ENCODE results near the gene TSPAN7. TPM values are rescaled to one million over a fixed set of nuclear protein-coding genes. Genes with fewer than 3 reads are reported as not detected.

Gene TSPAN7
- total RNA-seq, 1 experiment from 2014 or later, result 3.5 TPM

DNA sequence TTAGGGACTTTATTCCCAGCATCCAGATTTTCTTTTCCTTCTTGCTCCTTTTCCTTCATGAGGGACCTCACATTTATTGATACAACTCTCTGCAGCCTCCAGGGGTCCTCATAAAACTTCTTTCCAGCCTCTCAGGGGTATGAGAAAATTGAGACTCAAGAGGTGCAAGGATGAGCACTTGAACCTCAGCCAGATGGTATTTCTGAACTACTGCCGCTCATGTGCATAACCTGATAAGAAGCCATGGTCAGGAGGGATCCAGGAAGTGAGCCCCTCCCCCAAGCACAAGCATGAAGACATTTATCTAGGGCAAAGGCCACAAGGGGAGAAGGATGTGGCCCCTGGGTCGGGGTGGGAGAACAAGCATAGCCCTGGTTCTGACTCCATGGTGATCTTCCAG is 73.3 kb downstream of the TSPAN7 start:
- H2BK15ac ChIP-seq (ENCODE audit: low read depth, low read length), result no peak overlapping the region
- H3K4me1 ChIP-seq (ENCODE audit: insufficient read depth, low read length), result no peaks in the 10 kb centered on the region; the same call in 1 of the 2 replicates
- Mint-ChIP-seq H3K36me3 (ENCODE audit: insufficient read depth in 1 of 3, low read depth in 3 of 3) (no peaks in the 10 kb centered on the region; a peak in 1 of 7 replicates), H3K9me3 (peaks cover 44 to 53% of the 10 kb centered on the region in 2 experiments), H3K27me3 (ENCODE audit: low read depth) (no peaks in the 10 kb centered on the region), H3K4me3 (no peak overlapping the region), H3K27ac (no peak overlapping the region), H3K4me1 (peaks cover 3% of the 10 kb centered on the region in 2 experiments; a peak in 3 of 4 replicates)
- H3K18ac ChIP-seq (ENCODE audit: insufficient read length, low read depth, low read length), result no peak overlapping the region
- no peak overlapping the region for H2BK12ac ChIP-seq (ENCODE audit: insufficient read length, low read depth, low read length)
- H3K4me2 ChIP-seq (ENCODE audit: insufficient read depth, insufficient read length, low read length), result no peak overlapping the region
- H2BK120ac ChIP-seq (ENCODE audit: low read depth, low read length, poor library complexity, severe bottlenecking), result no peak overlapping the region
- H4K8ac ChIP-seq (replicated peaks; ENCODE audit: insufficient read length, low read depth, low read length), result no peak overlapping the region
- WGBS (ENCODE audit: extremely low coverage, insufficient read length, low lambda C conversion rate), result no CpG with 5 or more reads among the region's 2 CpGs
- H3K4ac ChIP-seq (ENCODE audit: low read depth, low read length), result no peak overlapping the region
- no peak overlapping the region for H2BK20ac ChIP-seq (ENCODE audit: low read depth, low read length, poor library complexity, severe bottlenecking)
- DNase-seq, result no peak
- H3K79me1 ChIP-seq (ENCODE audit: insufficient read depth, low read depth, low read length, poor library complexity, severe bottlenecking), result no peaks in the 10 kb centered on the region
- H3K9me3 ChIP-seq (ENCODE audit: control insufficient read depth, low read depth, low read length), result no peaks in the 10 kb centered on the region
- no peaks in the 10 kb centered on the region for H3K23me2 ChIP-seq (ENCODE audit: insufficient read length, low read depth, low read length, poor library complexity, severe bottlenecking)
- H3K14ac ChIP-seq (ENCODE audit: insufficient read depth, low read length), result no peak overlapping the region
- no peak overlapping the region for H3K9ac ChIP-seq (ENCODE audit: extremely low read depth, insufficient read length, low read length)
- TF ChIP-seq, protein P1, sequence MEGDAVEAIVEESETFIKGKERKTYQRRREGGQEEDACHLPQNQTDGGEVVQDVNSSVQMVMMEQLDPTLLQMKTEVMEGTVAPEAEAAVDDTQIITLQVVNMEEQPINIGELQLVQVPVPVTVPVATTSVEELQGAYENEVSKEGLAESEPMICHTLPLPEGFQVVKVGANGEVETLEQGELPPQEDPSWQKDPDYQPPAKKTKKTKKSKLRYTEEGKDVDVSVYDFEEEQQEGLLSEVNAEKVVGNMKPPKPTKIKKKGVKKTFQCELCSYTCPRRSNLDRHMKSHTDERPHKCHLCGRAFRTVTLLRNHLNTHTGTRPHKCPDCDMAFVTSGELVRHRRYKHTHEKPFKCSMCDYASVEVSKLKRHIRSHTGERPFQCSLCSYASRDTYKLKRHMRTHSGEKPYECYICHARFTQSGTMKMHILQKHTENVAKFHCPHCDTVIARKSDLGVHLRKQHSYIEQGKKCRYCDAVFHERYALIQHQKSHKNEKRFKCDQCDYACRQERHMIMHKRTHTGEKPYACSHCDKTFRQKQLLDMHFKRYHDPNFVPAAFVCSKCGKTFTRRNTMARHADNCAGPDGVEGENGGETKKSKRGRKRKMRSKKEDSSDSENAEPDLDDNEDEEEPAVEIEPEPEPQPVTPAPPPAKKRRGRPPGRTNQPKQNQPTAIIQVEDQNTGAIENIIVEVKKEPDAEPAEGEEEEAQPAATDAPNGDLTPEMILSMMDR (conservative IDR thresholded peaks at IDR 0.05), result no peak
- H2AK5ac ChIP-seq (ENCODE audit: insufficient read length, low read length), result no peak overlapping the region
- H3K27me3 ChIP-seq (ENCODE audit: insufficient read depth, low read length), result no peaks in the 10 kb centered on the region; the same call in 1 of the 2 replicates
- no peak overlapping the region for H4K91ac ChIP-seq (ENCODE audit: insufficient read length, low read depth, low read length)
- H4K20me1 ChIP-seq (ENCODE audit: control insufficient read depth, insufficient read depth, insufficient read length), result no peaks in the 10 kb centered on the region
- no peak overlapping the region for H4K5ac ChIP-seq (ENCODE audit: insufficient read length, low read depth, low read length)
- no peak overlapping the region for H3T11ph ChIP-seq (ENCODE audit: low read length)
- H3K56ac ChIP-seq (ENCODE audit: insufficient read length, low read depth, low read length), result no peak overlapping the region
- H3K27ac ChIP-seq (ENCODE audit: insufficient read length, low read depth, low read length), result no peak overlapping the region
- H3K23ac ChIP-seq (ENCODE audit: insufficient read length, low read depth, low read length), result no peak overlapping the region
- H3K79me2 ChIP-seq (ENCODE audit: insufficient read depth, low read length), result no peaks in the 10 kb centered on the region
- no peak overlapping the region for H2AFZ ChIP-seq (ENCODE audit: low read length)
- H2BK5ac ChIP-seq (ENCODE audit: insufficient read length, low read length), result no peak overlapping the region

Measured in H9 (cell line).